Liver (tissue), 9 donors: ENCODE measurements around the gene LARGE1. TPM values are rescaled to one million over a fixed set of nuclear protein-coding genes. Genes with fewer than 3 reads are reported as not detected.

Source experiments
- DNase-seq: peaks from one replicate; pipeline ENCODE4 v3.0.0-alpha.2; 2017; ENCODE audit warnings: low spot score
- H3K27ac ChIP-seq, 2 donors: one replicate each; pipeline ENCODE4 v1.7.0; 2013; ENCODE audit warnings: inconsistent platforms in 2 of 2, low read length in 2 of 2, control low read depth in 1 of 2, low read depth in 1 of 2, mild to moderate bottlenecking in 1 of 2
- H3K27me3 ChIP-seq, 4 donors: one replicate each; pipeline versions ENCODE4 v1.6.1 to v1.7.0; 2013; ENCODE audit warnings: low read length in 3 of 4, inconsistent platforms in 1 of 4, mild to moderate bottlenecking in 1 of 4, moderate library complexity in 1 of 4; ENCODE audit not compliant: control insufficient read depth in 4 of 4, insufficient read depth in 4 of 4
- H3K36me3 ChIP-seq, 4 donors: one replicate each; pipeline versions ENCODE4 v1.6.1 to v1.7.0; 2013; ENCODE audit warnings: low read length in 3 of 4, mild to moderate bottlenecking in 3 of 4, low read depth in 1 of 4, moderate library complexity in 1 of 4; ENCODE audit not compliant: control insufficient read depth in 4 of 4, insufficient read depth in 3 of 4
- H3K4me1 ChIP-seq, 4 donors: one replicate each; pipeline versions ENCODE4 v1.6.1 to v1.7.0; 2013; ENCODE audit warnings: low read length in 3 of 4, mild to moderate bottlenecking in 3 of 4, moderate library complexity in 1 of 4; ENCODE audit not compliant: control insufficient read depth in 4 of 4, insufficient read depth in 4 of 4
- H3K4me3 ChIP-seq, 3 donors: one replicate each; pipeline versions ENCODE4 v1.6.1 to v1.7.0; 2013; ENCODE audit warnings: low read length in 3 of 3, control low read depth in 1 of 3, low read depth in 1 of 3, mild to moderate bottlenecking in 1 of 3
- H3K9ac ChIP-seq, 2 donors: one replicate each; pipeline ENCODE4 v1.7.0; 2013; ENCODE audit warnings: low read length in 2 of 2, mild to moderate bottlenecking in 2 of 2, moderate library complexity in 2 of 2, control low read depth in 1 of 2, low read depth in 1 of 2
- H3K9me3 ChIP-seq, 4 donors: one replicate each; pipeline versions ENCODE4 v1.6.1 to v1.7.0; 2013; ENCODE audit warnings: low read length in 3 of 4; ENCODE audit not compliant: control insufficient read depth in 4 of 4
- EGR1 ChIP-seq, 2 donors: IDR thresholded peaks; 2 replicates each; pipeline ENCODE4 v1.6.1; 2016 to 2018; ENCODE audit warnings: antibody characterized with exemption in 2 of 2, low read depth in 2 of 2
- FOXA1 ChIP-seq: IDR thresholded peaks from 2 replicates; pipeline ENCODE4 v1.6.1; 2016; ENCODE audit warnings: antibody characterized with exemption
- FOXA2 ChIP-seq: IDR thresholded peaks from 2 replicates; pipeline ENCODE4 v1.6.1; 2016; ENCODE audit warnings: antibody characterized with exemption
- GABPA ChIP-seq, 2 donors: IDR thresholded peaks in 1 of 2; conservative IDR thresholded peaks in 1 of 2; 2 replicates each; pipeline ENCODE4 v1.6.1; 2016; ENCODE audit warnings: antibody characterized with exemption in 2 of 2, mild to moderate bottlenecking in 1 of 2, moderate library complexity in 1 of 2
- HNF4A ChIP-seq, 2 donors: conservative IDR thresholded peaks; 2 replicates each; pipeline ENCODE4 v1.6.1; 2016; ENCODE audit warnings: antibody characterized with exemption in 2 of 2, mild to moderate bottlenecking in 2 of 2
- HNF4G ChIP-seq: IDR thresholded peaks from 2 replicates; pipeline ENCODE4 v1.6.1; 2016; ENCODE audit warnings: antibody characterized with exemption
- JUND ChIP-seq, 2 donors: IDR thresholded peaks; 2 replicates each; pipeline ENCODE4 v1.6.1; 2016; ENCODE audit warnings: antibody characterized with exemption in 2 of 2
- NR2F2 ChIP-seq: IDR thresholded peaks from 2 replicates; pipeline ENCODE4 v1.6.1; 2016; ENCODE audit warnings: antibody characterized with exemption
- RAD21 ChIP-seq, 2 donors: IDR thresholded peaks; 2 replicates each; pipeline ENCODE4 v1.6.1; 2016; ENCODE audit warnings: antibody characterized with exemption in 2 of 2, mild to moderate bottlenecking in 2 of 2
- REST ChIP-seq: IDR thresholded peaks from 2 replicates; pipeline ENCODE4 v1.6.1; 2016; ENCODE audit warnings: antibody characterized with exemption, mild to moderate bottlenecking
- RXRA ChIP-seq, 2 donors: IDR thresholded peaks; 2 replicates each; pipeline ENCODE4 v1.6.1; 2017 to 2018; ENCODE audit warnings: antibody characterized with exemption in 2 of 2, mild to moderate bottlenecking in 1 of 2
- SP1 ChIP-seq: IDR thresholded peaks from 2 replicates; pipeline ENCODE4 v1.6.1; 2018; ENCODE audit warnings: antibody characterized with exemption, mild to moderate bottlenecking
- TAF1 ChIP-seq: conservative IDR thresholded peaks from 2 replicates; pipeline ENCODE4 v1.6.1; 2016; ENCODE audit warnings: antibody characterized with exemption, mild to moderate bottlenecking
- YY1 ChIP-seq: IDR thresholded peaks from 2 replicates; pipeline ENCODE4 v1.6.1; 2016; ENCODE audit warnings: antibody characterized with exemption, mild to moderate bottlenecking
- ZBTB33 ChIP-seq: IDR thresholded peaks from 2 replicates; pipeline ENCODE4 v1.6.1; 2016; ENCODE audit warnings: antibody characterized with exemption
- WGBS: extraction: QIAGEN DNeasy Blood & Tissue Kit; methylation state at CpG from one replicate; pipeline ENCODE4 v1.1.7; 2013; 5-methylcytosine and 5-hydroxymethylcytosine counted together
- polyA plus RNA-seq, 2 donors: library from polyadenylated mRNA; stranded (reverse) in 1 of 2; unstranded in 1 of 2; fragments of 200-250 nt in 1 of 2; fragments of >200 nt in 1 of 2; fragmentation: Nextera tagmentation in 1 of 2; extraction: Ambion mirVana in 1 of 2; gene quantifications; one replicate each; pipeline versions ENCODE4 v1.2.1 to v1.2.3, GENCODE V29; 2013 to 2015
- total RNA-seq, 2 donors: library from RNA; depleted of rRNA; stranded (reverse); fragments of >200 nt; gene quantifications; one replicate each; pipeline ENCODE4 v1.2.3, GENCODE V29; 2014
- TF ChIP-seq, protein P1 (sequence below): fragments of 150-350 bp; IDR thresholded peaks from 2 replicates; pipeline ENCODE4 v1.5.1; 2017; ENCODE audit warnings: improper control_type of control experiment, low read depth, low read length; ENCODE audit not compliant: missing input control
- TF ChIP-seq, protein P2 (sequence below): IDR thresholded peaks from 2 replicates; pipeline ENCODE4 v1.6.1; 2016; ENCODE audit warnings: antibody characterized with exemption
- TF ChIP-seq, protein P3 (sequence below): IDR thresholded peaks from 2 replicates; pipeline ENCODE4 v1.6.1; 2016; ENCODE audit warnings: antibody characterized with exemption
- donor health status: healthy.
- donor health status: healthy.
- donor health status: healthy.
- donor health status: healthy.
- donor health status: healthy.

Gene LARGE1
- total and polyA plus RNA-seq, 4 donors: 2.3 to 14.1 (median 5.7) TPM

GRCh38 chr22:33519071-33519973, 401.0 kb downstream of the LARGE1 start:
- TF ChIP-seq, protein P1, sequence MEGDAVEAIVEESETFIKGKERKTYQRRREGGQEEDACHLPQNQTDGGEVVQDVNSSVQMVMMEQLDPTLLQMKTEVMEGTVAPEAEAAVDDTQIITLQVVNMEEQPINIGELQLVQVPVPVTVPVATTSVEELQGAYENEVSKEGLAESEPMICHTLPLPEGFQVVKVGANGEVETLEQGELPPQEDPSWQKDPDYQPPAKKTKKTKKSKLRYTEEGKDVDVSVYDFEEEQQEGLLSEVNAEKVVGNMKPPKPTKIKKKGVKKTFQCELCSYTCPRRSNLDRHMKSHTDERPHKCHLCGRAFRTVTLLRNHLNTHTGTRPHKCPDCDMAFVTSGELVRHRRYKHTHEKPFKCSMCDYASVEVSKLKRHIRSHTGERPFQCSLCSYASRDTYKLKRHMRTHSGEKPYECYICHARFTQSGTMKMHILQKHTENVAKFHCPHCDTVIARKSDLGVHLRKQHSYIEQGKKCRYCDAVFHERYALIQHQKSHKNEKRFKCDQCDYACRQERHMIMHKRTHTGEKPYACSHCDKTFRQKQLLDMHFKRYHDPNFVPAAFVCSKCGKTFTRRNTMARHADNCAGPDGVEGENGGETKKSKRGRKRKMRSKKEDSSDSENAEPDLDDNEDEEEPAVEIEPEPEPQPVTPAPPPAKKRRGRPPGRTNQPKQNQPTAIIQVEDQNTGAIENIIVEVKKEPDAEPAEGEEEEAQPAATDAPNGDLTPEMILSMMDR: peak; percentile 65
- TF ChIP-seq RAD21 (IDR thresholded peaks at IDR 0.05) (peak; percentile 87 to 91), TAF1 (no peak)
- no peaks in the 10 kb centered on the region for H3K36me3 ChIP-seq
- H3K4me3 ChIP-seq: no peak overlapping the region
- no peak overlapping the region for H3K9ac ChIP-seq
- 61% methylated on average over 13 of the region's 13 CpGs for WGBS
- H3K27ac ChIP-seq: no peak overlapping the region
- H3K9me3 ChIP-seq: peaks cover 0 to 3% (median 1%) of the 10 kb centered on the region in 4 donors
- H3K4me1 ChIP-seq: peaks cover 2 to 37% (median 27%) of the 10 kb centered on the region in 4 donors
- peak; percentile 34 for DNase-seq
- H3K27me3 ChIP-seq: no peaks in the 10 kb centered on the region

DNA sequence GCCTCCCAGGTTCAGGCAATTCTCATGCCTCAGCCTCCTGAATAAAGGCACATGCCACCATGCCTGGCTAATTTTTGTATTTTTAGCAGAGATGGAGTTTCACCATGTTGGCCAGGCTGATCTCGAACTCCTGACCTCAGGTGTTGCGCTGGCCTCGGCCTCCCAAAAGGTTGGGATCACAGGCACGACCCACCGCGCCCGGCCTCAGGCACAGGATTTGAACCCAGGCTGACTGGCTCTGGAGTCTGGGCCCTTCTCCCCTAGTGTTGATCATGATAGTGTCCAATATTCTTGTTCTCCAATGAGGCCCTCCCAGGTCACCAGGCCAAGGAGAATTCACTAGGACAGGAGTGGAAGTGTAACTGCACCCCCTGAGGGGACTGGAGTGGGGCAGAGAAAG, 401.9 kb downstream of the LARGE1 start:
- no peaks in the 10 kb centered on the region for H3K27me3 ChIP-seq
- H3K4me1 ChIP-seq: peaks cover 2 to 41% (median 28%) of the 10 kb centered on the region in 4 donors
- H3K36me3 ChIP-seq: no peaks in the 10 kb centered on the region
- no peak overlapping the region for H3K27ac ChIP-seq
- WGBS: 96% methylated on average over 7 of the region's 7 CpGs
- DNase-seq: no peak
- no peak for TF ChIP-seq HNF4A (conservative IDR thresholded peaks at IDR 0.05)
- no peak for TF ChIP-seq RXRA (IDR thresholded peaks at IDR 0.05)
- no peak for TF ChIP-seq SP1
- no peak for TF ChIP-seq RAD21 (IDR thresholded peaks at IDR 0.05)
- TF ChIP-seq EGR1 (IDR thresholded peaks at IDR 0.05; ENCODE audit: low read depth in 2 of 2): no peak
- no peak for TF ChIP-seq JUND (IDR thresholded peaks at IDR 0.05)
- TF ChIP-seq REST: no peak
- TF ChIP-seq, protein P2, sequence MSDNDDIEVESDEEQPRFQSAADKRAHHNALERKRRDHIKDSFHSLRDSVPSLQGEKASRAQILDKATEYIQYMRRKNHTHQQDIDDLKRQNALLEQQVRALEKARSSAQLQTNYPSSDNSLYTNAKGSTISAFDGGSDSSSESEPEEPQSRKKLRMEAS: no peak
- TF ChIP-seq TAF1: no peak
- no peak for TF ChIP-seq FOXA1
- no peak for TF ChIP-seq FOXA2
- TF ChIP-seq, protein P1: no peak
- TF ChIP-seq, protein P3, sequence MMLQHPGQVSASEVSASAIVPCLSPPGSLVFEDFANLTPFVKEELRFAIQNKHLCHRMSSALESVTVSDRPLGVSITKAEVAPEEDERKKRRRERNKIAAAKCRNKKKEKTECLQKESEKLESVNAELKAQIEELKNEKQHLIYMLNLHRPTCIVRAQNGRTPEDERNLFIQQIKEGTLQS: no peak
- TF ChIP-seq NR2F2: no peak
- no peak for TF ChIP-seq GABPA (IDR thresholded peaks at IDR 0.05 in 1 of 2, conservative IDR thresholded peaks at IDR 0.05 in 1 of 2)
- no peak for TF ChIP-seq HNF4G
- no peak for TF ChIP-seq YY1
- no peak for TF ChIP-seq ZBTB33
- H3K9me3 ChIP-seq: peaks cover 0 to 3% (median 1%) of the 10 kb centered on the region in 4 donors
- H3K4me3 ChIP-seq: no peak overlapping the region
- H3K9ac ChIP-seq: no peak overlapping the region
